Esophagus squamous epithelium (tissue), 4 donors: ENCODE results near the gene NSG1.

ENCODE experiments used
- CTCF ChIP-seq, 6 experiments: fragments of 450-650 bp in 4 of 6; fragments of 200-600 bp in 2 of 6; sonication (generic) in 2 of 6; IDR thresholded peaks; one replicate each; pipeline ENCODE4 v1.5.1; 2016 to 2019; ENCODE audit warnings: antibody characterized with exemption in 6 of 6, mild to moderate bottlenecking in 4 of 6, moderate library complexity in 4 of 6
- POLR2A ChIP-seq, 4 donors: fragments of 450-650 bp; IDR thresholded peaks; one replicate each; pipeline ENCODE4 v1.6.1; 2017; ENCODE audit warnings: antibody characterized with exemption in 4 of 4, mild to moderate bottlenecking in 4 of 4, moderate library complexity in 3 of 4

- no peak for TF ChIP-seq CTCF (IDR thresholded peaks at IDR 0.05)
- no peak for TF ChIP-seq POLR2A (IDR thresholded peaks at IDR 0.05)
These were observed 1.1 kb upstream of the NSG1 start for GRCh38 chr4:4385729-4386295.
